HG03354 (cell line): Measurements from ENCODE around the gene ZNF831.

Experiments used
- ATAC-seq: cut with Tn5 transposase; IDR thresholded peaks from one replicate; pipeline ENCODE4 v1.9.1; 2021; ENCODE audit warnings: mild to moderate bottlenecking; ENCODE audit not compliant: unreplicated experiment, poor library complexity, severe bottlenecking

The ZNF831 gene

GRCh38 chr20:59138114-59138748 lies 25.4 kb upstream of the ZNF831 start:
- no peak for ATAC-seq

GRCh38 chr20:59139998-59140397 lies 23.6 kb upstream of the ZNF831 start:
- ATAC-seq = no peak

GRCh38 chr20:59141818-59142581 lies 21.6 kb upstream of the ZNF831 start:
- ATAC-seq = no peak

GRCh38 chr20:59143326-59143725 lies 20.3 kb upstream of the ZNF831 start:
- no peak for ATAC-seq

GRCh38 chr20:59144179-59144830 lies 19.3 kb upstream of the ZNF831 start:
- ATAC-seq = no peak

GRCh38 chr20:59144831-59145196 lies 18.8 kb upstream of the ZNF831 start:
- no peak for ATAC-seq

- ATAC-seq = no peak
Observed at GRCh38 chr20:59145247-59145923, 18.2 kb upstream of the ZNF831 start.

GRCh38 chr20:59145924-59146779 lies 17.5 kb upstream of the ZNF831 start:
- no peak for ATAC-seq

- ATAC-seq = no peak
Observed at GRCh38 chr20:59146780-59147565, 16.6 kb upstream of the ZNF831 start.

GRCh38 chr20:59147586-59147985 lies 16.0 kb upstream of the ZNF831 start:
- ATAC-seq = no peak

- no peak for ATAC-seq
Observed at GRCh38 chr20:59148701-59149493, 14.7 kb upstream of the ZNF831 start.

- peak; percentile 75 for ATAC-seq
Observed at GRCh38 chr20:59149678-59150504, 13.7 kb upstream of the ZNF831 start.

GRCh38 chr20:59150821-59151251 lies 12.8 kb upstream of the ZNF831 start:
- ATAC-seq = no peak

- no peak for ATAC-seq
Observed at GRCh38 chr20:59151391-59151790, 12.2 kb upstream of the ZNF831 start.

GRCh38 chr20:59151820-59152219 lies 11.8 kb upstream of the ZNF831 start:
- no peak for ATAC-seq

- no peak for ATAC-seq
Observed at GRCh38 chr20:59152559-59153354, 10.9 kb upstream of the ZNF831 start.

GRCh38 chr20:59153355-59153681 lies 10.3 kb upstream of the ZNF831 start:
- ATAC-seq = no peak
